ENCODE data around the gene SNORC.

SNORC gene

DNA sequence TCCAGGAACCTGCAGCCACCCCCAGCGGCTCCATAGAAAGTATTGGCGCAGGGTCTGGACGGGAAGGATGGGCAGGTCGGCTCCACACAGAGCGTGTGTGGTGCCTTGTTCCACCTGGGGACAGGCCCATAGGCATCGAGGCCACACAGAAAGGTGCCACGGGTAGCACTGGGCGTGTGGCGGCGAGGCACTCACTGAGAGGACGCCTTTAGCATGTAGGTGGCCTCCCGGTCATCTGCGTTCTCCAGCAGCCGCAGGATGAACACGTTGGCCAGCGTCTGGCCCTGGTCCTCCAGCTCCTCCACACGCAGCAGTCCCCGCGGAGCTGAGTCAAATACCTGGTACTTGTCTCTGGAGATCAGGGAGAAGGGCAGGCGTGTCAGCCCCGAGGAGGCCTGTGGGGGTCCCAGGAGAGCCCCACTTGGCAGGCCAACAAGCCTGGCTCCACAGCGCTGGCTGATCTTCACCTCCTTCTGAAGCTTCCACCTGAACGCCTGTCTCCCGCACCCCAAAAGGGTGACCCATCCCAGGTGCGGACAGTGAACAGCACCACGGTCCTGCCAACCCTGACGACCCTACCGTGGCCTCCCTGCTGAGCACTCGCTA lies 13.2 kb downstream of the SNORC start:
- no peak for DNase-seq (ENCODE audit: low read depth, low spot score)
- H3K9me3 ChIP-seq (ENCODE audit: low read depth, low read length) = no peaks in the 10 kb centered on the region
- H3K27ac ChIP-seq = no peak overlapping the region
- no peaks in the 10 kb centered on the region; the same call in 1 of the 2 replicates for H3K36me3 ChIP-seq (ENCODE audit: insufficient read depth, low read length)
- H3K4me3 ChIP-seq = no peak overlapping the region
- H3K9ac ChIP-seq (ENCODE audit: insufficient read length) = no peak overlapping the region
- no peak for TF ChIP-seq EZH2 (IDR thresholded peaks at IDR 0.05)
- TF ChIP-seq POLR2AphosphoS5 (IDR thresholded peaks at IDR 0.05; ENCODE audit: borderline replicate concordance, low read depth, low read length) = no peak
- no peak for TF ChIP-seq FOXP2 (optimal IDR thresholded peaks at IDR 0.05; ENCODE audit: control extremely low read depth, extremely low read length, insufficient read depth)

- H3K4me3 ChIP-seq = no peak overlapping the region
- no peak overlapping the region for H3K9ac ChIP-seq (ENCODE audit: insufficient read length)
- TF ChIP-seq POLR2AphosphoS5 (IDR thresholded peaks at IDR 0.05; ENCODE audit: borderline replicate concordance, low read depth, low read length) (no peak), FOXP2 (optimal IDR thresholded peaks at IDR 0.05; ENCODE audit: control extremely low read depth, extremely low read length, insufficient read depth) (no peak), EZH2 (IDR thresholded peaks at IDR 0.05) (no peak)
- no peaks in the 10 kb centered on the region for H3K9me3 ChIP-seq (ENCODE audit: low read depth, low read length)
- H3K36me3 ChIP-seq (ENCODE audit: insufficient read depth, low read length) = no peaks in the 10 kb centered on the region; the same call in 1 of the 2 replicates
- no peak overlapping the region for H3K27ac ChIP-seq
- DNase-seq (ENCODE audit: low read depth, low spot score) = no peak
These were observed 13.9 kb downstream of the SNORC start for GRCh38 chr2:232884001-232884421.

DNA sequence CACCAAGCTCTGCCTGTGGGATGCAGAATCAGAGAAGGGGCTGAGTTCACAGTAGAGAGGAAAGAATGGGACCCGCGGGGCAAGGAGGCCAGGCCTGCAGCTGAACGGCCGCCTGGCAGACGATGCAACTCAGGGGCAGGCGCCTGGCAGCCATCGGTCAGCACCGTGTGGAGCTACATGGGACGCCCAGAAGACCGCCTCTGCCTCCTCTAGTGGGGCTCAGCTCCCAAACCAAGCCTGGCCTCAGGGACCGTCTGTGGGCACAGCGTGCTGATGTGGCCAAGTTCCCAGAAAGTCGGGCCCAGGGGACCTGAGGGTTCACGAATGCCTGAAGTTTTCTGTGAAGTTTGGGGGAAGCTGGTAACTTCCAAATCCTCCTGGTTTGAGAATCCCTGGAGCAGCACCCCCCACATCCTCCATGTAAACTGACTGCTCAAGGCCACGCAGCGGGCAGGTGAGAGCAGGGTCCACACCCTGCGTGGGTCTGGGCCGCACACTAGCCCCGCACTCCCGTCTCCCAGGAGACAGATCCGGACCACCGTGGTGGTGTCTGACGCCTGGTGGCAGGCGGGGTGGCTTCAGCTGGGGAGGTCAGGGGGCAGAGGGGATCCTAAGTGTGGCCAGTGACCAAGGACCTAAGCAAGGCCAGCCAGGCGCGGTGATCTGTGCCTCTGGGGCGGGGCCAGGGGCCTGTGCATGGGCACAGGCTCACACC lies 14.6 kb downstream of the SNORC start:
- Histone ChIP-seq H3K9ac (ENCODE audit: insufficient read length) (no peak overlapping the region), H3K4me3 (no peak overlapping the region), H3K27ac (no peak overlapping the region), H3K36me3 (ENCODE audit: insufficient read depth, low read length) (no peaks in the 10 kb centered on the region; the same call in 1 of the 2 replicates), H3K9me3 (ENCODE audit: low read depth, low read length) (no peaks in the 10 kb centered on the region)
- DNase-seq (ENCODE audit: low read depth, low spot score) = no peak
- no peak for TF ChIP-seq FOXP2 (optimal IDR thresholded peaks at IDR 0.05; ENCODE audit: control extremely low read depth, extremely low read length, insufficient read depth)
- no peak for TF ChIP-seq EZH2 (IDR thresholded peaks at IDR 0.05)
- TF ChIP-seq POLR2AphosphoS5 (IDR thresholded peaks at IDR 0.05; ENCODE audit: borderline replicate concordance, low read depth, low read length) = no peak

GRCh38 chr2:232885264-232885961 lies 15.3 kb downstream of the SNORC start:
- H3K27ac ChIP-seq = no peak overlapping the region
- no peak overlapping the region for H3K4me3 ChIP-seq
- H3K9ac ChIP-seq (ENCODE audit: insufficient read length) = no peak overlapping the region
- TF ChIP-seq EZH2 (IDR thresholded peaks at IDR 0.05) = no peak
- no peak for TF ChIP-seq POLR2AphosphoS5 (IDR thresholded peaks at IDR 0.05; ENCODE audit: borderline replicate concordance, low read depth, low read length)
- no peak for TF ChIP-seq FOXP2 (optimal IDR thresholded peaks at IDR 0.05; ENCODE audit: control extremely low read depth, extremely low read length, insufficient read depth)
- no peak for DNase-seq (ENCODE audit: low read depth, low spot score)
- H3K36me3 ChIP-seq (ENCODE audit: insufficient read depth, low read length) = no peaks in the 10 kb centered on the region; the same call in 1 of the 2 replicates
- H3K9me3 ChIP-seq (ENCODE audit: low read depth, low read length) = no peaks in the 10 kb centered on the region

GRCh38 chr2:232886176-232886575 lies 16.1 kb downstream of the SNORC start:
- Histone ChIP-seq H3K9me3 (ENCODE audit: low read depth, low read length) (no peaks in the 10 kb centered on the region), H3K4me3 (no peak overlapping the region), H3K9ac (ENCODE audit: insufficient read length) (no peak overlapping the region), H3K36me3 (ENCODE audit: insufficient read depth, low read length) (no peaks in the 10 kb centered on the region; the same call in 1 of the 2 replicates), H3K27ac (no peak overlapping the region)
- no peak for DNase-seq (ENCODE audit: low read depth, low spot score)
- TF ChIP-seq EZH2 (IDR thresholded peaks at IDR 0.05) = no peak
- TF ChIP-seq FOXP2 (optimal IDR thresholded peaks at IDR 0.05; ENCODE audit: control extremely low read depth, extremely low read length, insufficient read depth) = no peak
- TF ChIP-seq POLR2AphosphoS5 (IDR thresholded peaks at IDR 0.05; ENCODE audit: borderline replicate concordance, low read depth, low read length) = no peak

DNA sequence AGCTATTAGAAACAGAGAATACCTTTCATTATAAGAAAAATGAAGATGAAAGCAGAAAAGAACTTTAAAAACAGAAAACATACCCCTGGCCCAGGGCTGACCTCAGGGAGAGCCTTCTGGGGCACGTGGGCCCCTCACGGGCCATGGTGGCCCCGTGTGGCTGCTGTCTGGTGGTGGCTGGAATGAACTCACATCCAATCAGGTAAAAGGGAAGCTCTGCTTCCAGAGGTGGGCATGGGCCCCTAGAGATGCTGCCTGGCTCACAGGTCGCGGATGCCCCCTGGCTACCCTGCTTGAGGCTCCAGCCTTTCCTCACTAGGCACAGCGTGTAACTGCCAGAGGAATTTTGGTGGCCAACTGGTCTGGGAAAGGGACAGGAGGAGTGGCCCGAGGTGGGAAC lies 16.6 kb downstream of the SNORC start:
- no peak overlapping the region for H3K27ac ChIP-seq

GRCh38 chr2:232887171-232887850 lies 17.2 kb downstream of the SNORC start:
- Histone ChIP-seq H3K9me3 (ENCODE audit: low read depth, low read length) (no peaks in the 10 kb centered on the region), H3K4me3 (no peak overlapping the region), H3K36me3 (ENCODE audit: insufficient read depth, low read length) (no peaks in the 10 kb centered on the region; the same call in 1 of the 2 replicates), H3K27ac (no peak overlapping the region), H3K9ac (ENCODE audit: insufficient read length) (no peak overlapping the region)
- TF ChIP-seq POLR2AphosphoS5 (IDR thresholded peaks at IDR 0.05; ENCODE audit: borderline replicate concordance, low read depth, low read length) (no peak), FOXP2 (optimal IDR thresholded peaks at IDR 0.05; ENCODE audit: control extremely low read depth, extremely low read length, insufficient read depth) (no peak), EZH2 (IDR thresholded peaks at IDR 0.05) (no peak)
- DNase-seq (ENCODE audit: low read depth, low spot score) = no peak

More for the DNA sequence above, 16.6 kb downstream of the SNORC start:
- Histone ChIP-seq H3K36me3 (ENCODE audit: insufficient read depth, low read length) (no peaks in the 10 kb centered on the region; the same call in 1 of the 2 replicates), H3K4me3 (no peak overlapping the region), H3K9ac (ENCODE audit: insufficient read length) (no peak overlapping the region), H3K9me3 (ENCODE audit: low read depth, low read length) (no peaks in the 10 kb centered on the region)
- TF ChIP-seq EZH2 (IDR thresholded peaks at IDR 0.05) (no peak), POLR2AphosphoS5 (IDR thresholded peaks at IDR 0.05; ENCODE audit: borderline replicate concordance, low read depth, low read length) (no peak)
- no peak for DNase-seq (ENCODE audit: low read depth, low spot score)
